K562 (cell line): Measurements from ENCODE around the gene MATN4. TPM values are rescaled to one million over a fixed set of nuclear protein-coding genes. Genes with fewer than 3 reads are reported as not detected.

Experiments
- ADNP ChIP-seq: fragments of 200-800 bp; sonication (Bioruptor generic); IDR thresholded peaks from 2 replicates; pipeline ENCODE4 v1.6.1; 2016; ENCODE audit warnings: missing genetic modification characterization, missing compliant biosample characterization
- ATF7 ChIP-seq: fragments of 450-650 bp; IDR thresholded peaks from 2 replicates; pipeline ENCODE4 v1.7.1; 2014; ENCODE audit warnings: mild to moderate bottlenecking, moderate library complexity
- BRD9 ChIP-seq: fragments of 450-650 bp; IDR thresholded peaks from 2 replicates; pipeline ENCODE4 v1.6.1; 2018; ENCODE audit warnings: low read depth; ENCODE audit not compliant: partially characterized antibody
- FIP1L1 ChIP-seq: fragments of 200-400 bp; formaldehyde crosslinking; IDR thresholded peaks from 2 replicates; pipeline ENCODE4 v1.6.1; 2018; ENCODE audit warnings: mild to moderate bottlenecking, low read depth, low read length; ENCODE audit not compliant: poor library complexity, severe bottlenecking
- FOXK2 ChIP-seq, 2 experiments: fragments of 450-650 bp; IDR thresholded peaks in 1 of 2; conservative IDR thresholded peaks in 1 of 2; 2 replicates each; pipeline ENCODE4 v1.6.1; 2016; ENCODE audit warnings: low read depth in 2 of 2, mild to moderate bottlenecking in 1 of 2
- KLF16 ChIP-seq: IDR thresholded peaks from 2 replicates; pipeline ENCODE4 v1.6.1; 2016; ENCODE audit warnings: antibody characterized with exemption
- MBD2 ChIP-seq: sonication (generic); IDR thresholded peaks from 2 replicates; pipeline ENCODE4 v1.6.1; 2016; ENCODE audit warnings: low read depth, borderline replicate concordance
- MCM5 ChIP-seq: fragments of 450-650 bp; IDR thresholded peaks from 2 replicates; pipeline ENCODE4 v1.6.1; 2016; ENCODE audit warnings: low read depth
- MYBL2 ChIP-seq, 2 experiments: fragments of 450-650 bp in 1 of 2; sonication (generic) in 1 of 2; formaldehyde crosslinking in 1 of 2; IDR thresholded peaks; 2 replicates each; pipeline versions ENCODE4 v1.6.1 to v1.8.1; 2017 to 2022; ENCODE audit warnings: borderline replicate concordance in 1 of 2, inconsistent platforms in 1 of 2, low read depth in 1 of 2, mild to moderate bottlenecking in 1 of 2, missing genetic modification reagents in 1 of 2, moderate library complexity in 1 of 2
- NFYB ChIP-seq: IDR thresholded peaks from 2 replicates; pipeline ENCODE4 v1.6.1; 2011; ENCODE audit warnings: mild to moderate bottlenecking, moderate library complexity; ENCODE audit not compliant: insufficient read length; ENCODE audit errors: extremely low read depth
- PRPF4 ChIP-seq: fragments of 200-400 bp; formaldehyde crosslinking; IDR thresholded peaks from one replicate; pipeline ENCODE4 v1.6.1; 2017; ENCODE audit warnings: low read length, low read depth, mild to moderate bottlenecking; ENCODE audit not compliant: insufficient read depth, poor library complexity, severe bottlenecking
- SMARCB1 ChIP-seq: IDR thresholded peaks from 2 replicates; pipeline ENCODE4 v1.6.1; 2011; ENCODE audit warnings: improper control_type of control experiment, low read depth; ENCODE audit not compliant: insufficient read length
- SP1 ChIP-seq: sonication (generic); formaldehyde crosslinking; IDR thresholded peaks from 2 replicates; pipeline ENCODE4 v1.8.1; 2022; ENCODE audit warnings: mild to moderate bottlenecking, missing genetic modification reagents
- SREBF1 ChIP-seq: fragments of 150-350 bp; IDR thresholded peaks from 2 replicates; pipeline ENCODE4 v1.6.1; 2014; ENCODE audit warnings: antibody characterized with exemption, low read depth, low read length, borderline replicate concordance
- TRIM28 ChIP-seq: fragments of 450-650 bp; IDR thresholded peaks from 2 replicates; pipeline ENCODE4 v1.6.1; 2017
- ZFPM2 ChIP-seq: fragments of 250-450 bp; sonication (Bioruptor Pico); IDR thresholded peaks from 2 replicates; pipeline ENCODE4 v1.5.1; 2022; ENCODE audit warnings: mild to moderate bottlenecking
- ZNF253 ChIP-seq: fragments of 250-450 bp; sonication (Bioruptor Pico); conservative IDR thresholded peaks from 2 replicates; pipeline ENCODE4 v1.6.1; 2021; ENCODE audit warnings: mild to moderate bottlenecking
- ZNF507 ChIP-seq: conservative IDR thresholded peaks from 2 replicates; pipeline ENCODE4 v1.6.1; 2017; ENCODE audit warnings: missing genetic modification characterization, missing compliant biosample characterization
- ZZZ3 ChIP-seq: fragments of 450-650 bp; IDR thresholded peaks from 2 replicates; pipeline ENCODE4 v1.6.1; 2016; ENCODE audit warnings: antibody characterized with exemption, mild to moderate bottlenecking, moderate library complexity
- polyA plus RNA-seq, 8 experiments: library from polyadenylated mRNA; depleted of rRNA in 4 of 8; stranded (reverse) in 5 of 8; unstranded in 3 of 8; fragments of >200 nt; fragmentation: Nextera tagmentation in 2 of 8; fragmentation: Illumina TruSeq in 1 of 8; extraction: Ambion mirVana in 2 of 8; extraction: Trizol in 1 of 8; gene quantifications; 2 replicates each; pipeline versions ENCODE4 v1.2.1 to v1.2.3, GENCODE V29; 2011 to 2014; ENCODE audit warnings: inconsistent platforms in 1 of 8, missing spikeins in 1 of 8
- total RNA-seq, 7 experiments: library from RNA; depleted of rRNA in 6 of 7; stranded (reverse); fragments of >200 nt in 6 of 7; fragmentation: Illumina TruSeq in 2 of 7; extraction: Trizol in 2 of 7; gene quantifications; 2 replicates each; pipeline versions ENCODE4 v1.2.1 to v1.2.3, GENCODE V29; 2011 to 2021; ENCODE audit warnings: low replicate concordance in 1 of 7
- TF ChIP-seq, protein P1 (sequence below): fragments of 250-450 bp; sonication (Bioruptor Pico); IDR thresholded peaks from 2 replicates; pipeline ENCODE4 v1.4.0; 2020
- TF ChIP-seq, protein P2 (sequence below), 2 experiments: fragments of 450-650 bp; IDR thresholded peaks; 2 replicates each; pipeline ENCODE4 v1.6.1; 2016
- TF ChIP-seq, protein P3 (sequence below): sonication (generic); formaldehyde crosslinking; IDR thresholded peaks from 2 replicates; pipeline ENCODE4 v1.8.1; 2022; ENCODE audit warnings: missing genetic modification reagents
- TF ChIP-seq, protein P4 (sequence below): sonication (generic); formaldehyde crosslinking; IDR thresholded peaks from 2 replicates; pipeline ENCODE4 v1.8.0; 2022; ENCODE audit warnings: missing genetic modification reagents, mild to moderate bottlenecking, moderate library complexity, borderline replicate concordance

MATN4 gene
- total and polyA plus RNA-seq, 9 of the 15 experiments (the other 6 are each of a cell fraction or from before 2014, with no cell fraction given) = 0.09 TPM; not detected in 8

DNA sequence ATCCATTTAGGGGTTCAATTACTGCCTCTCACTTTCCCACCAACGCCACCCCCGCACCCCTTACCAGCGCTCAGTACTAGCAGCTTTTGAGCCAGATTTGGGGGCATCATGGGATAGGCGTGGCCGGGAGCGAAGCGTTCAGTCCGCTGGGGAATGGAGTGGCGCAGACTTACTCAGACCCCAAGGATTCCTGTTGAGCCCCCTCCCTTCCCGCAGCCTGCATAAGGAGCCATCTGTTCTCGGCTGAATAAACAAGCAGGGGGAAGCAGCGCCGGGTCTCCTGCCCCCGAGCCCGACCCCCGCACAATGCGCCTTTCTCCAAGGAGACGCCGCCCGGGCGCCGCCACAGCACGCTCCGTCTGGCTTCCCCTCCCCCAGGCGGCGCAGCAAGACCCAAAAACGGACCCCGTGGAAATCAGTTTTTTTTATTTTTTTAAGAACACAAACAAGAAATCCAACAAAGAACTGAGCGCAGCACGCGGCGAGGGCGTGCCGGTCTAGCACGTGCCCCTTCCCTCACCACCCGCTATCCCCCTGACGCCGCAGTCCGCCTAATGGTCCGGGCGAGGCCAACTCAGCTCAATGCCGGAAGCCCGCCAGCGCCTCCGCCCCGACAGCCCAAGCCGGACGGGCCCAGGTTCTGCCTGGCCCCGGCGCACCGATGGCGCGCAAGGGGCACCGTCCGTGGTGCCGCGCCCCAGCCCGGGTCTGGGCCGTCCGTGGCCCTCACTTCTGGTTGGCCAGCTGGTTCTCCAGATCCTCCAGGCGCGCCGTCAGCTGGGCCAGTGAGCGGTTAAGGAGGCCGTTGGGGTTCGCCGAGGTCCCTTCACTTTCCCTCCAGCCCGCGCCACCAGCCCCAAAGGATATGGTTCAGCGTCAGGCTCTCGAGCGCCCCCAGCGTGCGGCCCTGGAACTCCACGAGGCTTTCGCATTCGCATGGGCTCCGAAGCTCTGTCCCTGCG, 14.8 kb downstream of the MATN4 start (continued):
- no peak for TF ChIP-seq BRD9
- TF ChIP-seq, protein P1, sequence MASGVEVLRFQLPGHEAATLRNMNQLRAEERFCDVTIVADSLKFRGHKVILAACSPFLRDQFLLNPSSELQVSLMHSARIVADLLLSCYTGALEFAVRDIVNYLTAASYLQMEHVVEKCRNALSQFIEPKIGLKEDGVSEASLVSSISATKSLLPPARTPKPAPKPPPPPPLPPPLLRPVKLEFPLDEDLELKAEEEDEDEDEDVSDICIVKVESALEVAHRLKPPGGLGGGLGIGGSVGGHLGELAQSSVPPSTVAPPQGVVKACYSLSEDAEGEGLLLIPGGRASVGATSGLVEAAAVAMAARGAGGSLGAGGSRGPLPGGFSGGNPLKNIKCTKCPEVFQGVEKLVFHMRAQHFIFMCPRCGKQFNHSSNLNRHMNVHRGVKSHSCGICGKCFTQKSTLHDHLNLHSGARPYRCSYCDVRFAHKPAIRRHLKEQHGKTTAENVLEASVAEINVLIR (CRISPR knock-in tag) = no peak
- no peak for TF ChIP-seq MBD2
- TF ChIP-seq ZNF507 = no peak
- peak; percentile 65 for TF ChIP-seq FIP1L1
- TF ChIP-seq MCM5 = no peak
- TF ChIP-seq ATF7 = peak; percentile 47; the same call in 1 of the 2 replicates
- no peak for TF ChIP-seq MYBL2 (IDR thresholded peaks at IDR 0.05; ENCODE audit: low read depth)
- no peak for TF ChIP-seq MYBL2 (CRISPR knock-in tag; IDR thresholded peaks at IDR 0.05; ENCODE audit: borderline replicate concordance)
- no peak for TF ChIP-seq ZNF253
- TF ChIP-seq SREBF1 = no peak
- no peak for TF ChIP-seq NFYB
- TF ChIP-seq TRIM28 = no peak
- TF ChIP-seq FOXK2 (conservative IDR thresholded peaks at IDR 0.05 in 1 of 2, IDR thresholded peaks at IDR 0.05 in 1 of 2; ENCODE audit: low read depth in 2 of 2) = no peak
- no peak for TF ChIP-seq ZZZ3
- no peak for TF ChIP-seq SMARCB1
- TF ChIP-seq, protein P2, sequence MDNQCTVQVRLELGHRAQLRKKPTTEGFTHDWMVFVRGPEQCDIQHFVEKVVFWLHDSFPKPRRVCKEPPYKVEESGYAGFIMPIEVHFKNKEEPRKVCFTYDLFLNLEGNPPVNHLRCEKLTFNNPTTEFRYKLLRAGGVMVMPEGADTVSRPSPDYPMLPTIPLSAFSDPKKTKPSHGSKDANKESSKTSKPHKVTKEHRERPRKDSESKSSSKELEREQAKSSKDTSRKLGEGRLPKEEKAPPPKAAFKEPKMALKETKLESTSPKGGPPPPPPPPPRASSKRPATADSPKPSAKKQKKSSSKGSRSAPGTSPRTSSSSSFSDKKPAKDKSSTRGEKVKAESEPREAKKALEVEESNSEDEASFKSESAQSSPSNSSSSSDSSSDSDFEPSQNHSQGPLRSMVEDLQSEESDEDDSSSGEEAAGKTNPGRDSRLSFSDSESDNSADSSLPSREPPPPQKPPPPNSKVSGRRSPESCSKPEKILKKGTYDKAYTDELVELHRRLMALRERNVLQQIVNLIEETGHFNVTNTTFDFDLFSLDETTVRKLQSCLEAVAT (IDR thresholded peaks at IDR 0.05) = no peak
- no peak for TF ChIP-seq ADNP (tag)
- TF ChIP-seq KLF16 = peak; percentile 43; the same call in 1 of the 2 replicates
- TF ChIP-seq, protein P3, sequence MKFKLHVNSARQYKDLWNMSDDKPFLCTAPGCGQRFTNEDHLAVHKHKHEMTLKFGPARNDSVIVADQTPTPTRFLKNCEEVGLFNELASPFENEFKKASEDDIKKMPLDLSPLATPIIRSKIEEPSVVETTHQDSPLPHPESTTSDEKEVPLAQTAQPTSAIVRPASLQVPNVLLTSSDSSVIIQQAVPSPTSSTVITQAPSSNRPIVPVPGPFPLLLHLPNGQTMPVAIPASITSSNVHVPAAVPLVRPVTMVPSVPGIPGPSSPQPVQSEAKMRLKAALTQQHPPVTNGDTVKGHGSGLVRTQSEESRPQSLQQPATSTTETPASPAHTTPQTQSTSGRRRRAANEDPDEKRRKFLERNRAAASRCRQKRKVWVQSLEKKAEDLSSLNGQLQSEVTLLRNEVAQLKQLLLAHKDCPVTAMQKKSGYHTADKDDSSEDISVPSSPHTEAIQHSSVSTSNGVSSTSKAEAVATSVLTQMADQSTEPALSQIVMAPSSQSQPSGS (CRISPR knock-in tag) = no peak
- no peak for TF ChIP-seq PRPF4
- TF ChIP-seq ZFPM2 (CRISPR knock-in tag) = no peak
- no peak for TF ChIP-seq SP1
- TF ChIP-seq, protein P4, sequence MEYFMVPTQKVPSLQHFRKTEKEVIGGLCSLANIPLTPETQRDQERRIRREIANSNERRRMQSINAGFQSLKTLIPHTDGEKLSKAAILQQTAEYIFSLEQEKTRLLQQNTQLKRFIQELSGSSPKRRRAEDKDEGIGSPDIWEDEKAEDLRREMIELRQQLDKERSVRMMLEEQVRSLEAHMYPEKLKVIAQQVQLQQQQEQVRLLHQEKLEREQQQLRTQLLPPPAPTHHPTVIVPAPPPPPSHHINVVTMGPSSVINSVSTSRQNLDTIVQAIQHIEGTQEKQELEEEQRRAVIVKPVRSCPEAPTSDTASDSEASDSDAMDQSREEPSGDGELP (CRISPR knock-in tag) = no peak; the same call in 1 of the 2 replicates
